PFSK-1 (cell line): Measurements from ENCODE around the gene NFIL3.

Experiments used
- FOXP2 ChIP-seq: optimal IDR thresholded peaks from 2 replicates; pipeline ENCODE3; 2011; ENCODE audit warnings: borderline replicate concordance, control low read depth, inconsistent platforms; ENCODE audit not compliant: insufficient read depth; ENCODE audit errors: extremely low read length, extremely low read depth
- POLR2AphosphoS5 ChIP-seq: IDR thresholded peaks from 2 replicates; pipeline ENCODE4 v1.6.1; 2012; ENCODE audit warnings: low read depth, mild to moderate bottlenecking, control low read depth, low read length, moderate library complexity
- SIN3A ChIP-seq: IDR thresholded peaks from 2 replicates; pipeline ENCODE4 v1.6.1; 2012; ENCODE audit warnings: mild to moderate bottlenecking, low read length, moderate library complexity, borderline replicate concordance; ENCODE audit not compliant: insufficient read depth
- TAF1 ChIP-seq: IDR thresholded peaks from 2 replicates; pipeline ENCODE4 v1.6.1; 2012; ENCODE audit warnings: low read length, control low read depth, borderline replicate concordance; ENCODE audit not compliant: insufficient read depth
- TF ChIP-seq, protein P1 (sequence below), 2 experiments: IDR thresholded peaks; 2 replicates each; pipeline versions ENCODE4 v1.6.1 to v1.8.0; 2011 to 2012; ENCODE audit warnings: low read depth in 2 of 2, low read length in 2 of 2, control low read depth in 1 of 2, inconsistent platforms in 1 of 2, mild to moderate bottlenecking in 1 of 2, moderate library complexity in 1 of 2; ENCODE audit not compliant: insufficient read depth in 1 of 2

The NFIL3 gene

DNA sequence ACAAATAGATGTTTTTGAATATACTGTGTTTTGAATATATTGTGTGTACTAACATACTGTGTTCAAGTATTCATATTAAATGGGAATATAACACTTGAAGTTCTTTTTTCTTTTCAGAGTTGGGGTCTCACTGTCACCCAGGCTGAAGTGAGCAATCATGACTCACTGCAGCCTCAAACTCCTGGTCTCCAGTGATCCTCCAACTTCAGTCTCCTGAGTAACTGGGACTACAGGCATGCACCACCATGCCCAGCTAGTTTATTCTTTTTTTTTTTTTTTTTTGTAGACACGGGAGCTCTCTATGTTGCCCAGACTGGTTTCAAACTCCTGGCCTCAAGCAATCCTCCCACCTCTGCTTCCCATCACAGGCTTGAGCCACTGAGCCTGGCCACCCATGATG, 38.7 kb downstream of the NFIL3 start:
- TF ChIP-seq TAF1: no peak

DNA sequence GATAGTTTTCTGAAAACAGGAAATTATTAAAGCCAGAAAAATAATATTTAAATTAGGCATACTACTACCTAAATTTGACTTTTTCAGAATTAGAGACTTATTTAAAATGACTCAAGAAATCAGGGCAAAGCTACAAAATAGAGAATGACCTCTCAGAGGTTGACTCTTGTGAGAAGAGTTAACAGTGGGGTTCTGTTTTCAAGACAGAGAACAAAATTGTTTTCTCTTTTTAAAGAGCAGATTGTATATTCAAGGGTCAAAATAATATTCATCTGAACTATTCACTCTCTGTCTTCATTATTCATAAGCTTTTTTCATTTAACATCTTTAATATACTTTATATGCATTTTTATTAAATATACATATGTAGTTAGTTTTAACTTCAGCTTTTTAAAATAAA, 40.1 kb downstream of the NFIL3 start:
- no peak for TF ChIP-seq FOXP2
- TF ChIP-seq SIN3A: no peak
- TF ChIP-seq, protein P1, sequence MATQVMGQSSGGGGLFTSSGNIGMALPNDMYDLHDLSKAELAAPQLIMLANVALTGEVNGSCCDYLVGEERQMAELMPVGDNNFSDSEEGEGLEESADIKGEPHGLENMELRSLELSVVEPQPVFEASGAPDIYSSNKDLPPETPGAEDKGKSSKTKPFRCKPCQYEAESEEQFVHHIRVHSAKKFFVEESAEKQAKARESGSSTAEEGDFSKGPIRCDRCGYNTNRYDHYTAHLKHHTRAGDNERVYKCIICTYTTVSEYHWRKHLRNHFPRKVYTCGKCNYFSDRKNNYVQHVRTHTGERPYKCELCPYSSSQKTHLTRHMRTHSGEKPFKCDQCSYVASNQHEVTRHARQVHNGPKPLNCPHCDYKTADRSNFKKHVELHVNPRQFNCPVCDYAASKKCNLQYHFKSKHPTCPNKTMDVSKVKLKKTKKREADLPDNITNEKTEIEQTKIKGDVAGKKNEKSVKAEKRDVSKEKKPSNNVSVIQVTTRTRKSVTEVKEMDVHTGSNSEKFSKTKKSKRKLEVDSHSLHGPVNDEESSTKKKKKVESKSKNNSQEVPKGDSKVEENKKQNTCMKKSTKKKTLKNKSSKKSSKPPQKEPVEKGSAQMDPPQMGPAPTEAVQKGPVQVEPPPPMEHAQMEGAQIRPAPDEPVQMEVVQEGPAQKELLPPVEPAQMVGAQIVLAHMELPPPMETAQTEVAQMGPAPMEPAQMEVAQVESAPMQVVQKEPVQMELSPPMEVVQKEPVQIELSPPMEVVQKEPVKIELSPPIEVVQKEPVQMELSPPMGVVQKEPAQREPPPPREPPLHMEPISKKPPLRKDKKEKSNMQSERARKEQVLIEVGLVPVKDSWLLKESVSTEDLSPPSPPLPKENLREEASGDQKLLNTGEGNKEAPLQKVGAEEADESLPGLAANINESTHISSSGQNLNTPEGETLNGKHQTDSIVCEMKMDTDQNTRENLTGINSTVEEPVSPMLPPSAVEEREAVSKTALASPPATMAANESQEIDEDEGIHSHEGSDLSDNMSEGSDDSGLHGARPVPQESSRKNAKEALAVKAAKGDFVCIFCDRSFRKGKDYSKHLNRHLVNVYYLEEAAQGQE (IDR thresholded peaks at IDR 0.05; ENCODE audit: insufficient read depth in 1 of 2, low read depth in 2 of 2, low read length in 2 of 2): no peak
- TF ChIP-seq TAF1: no peak
- TF ChIP-seq POLR2AphosphoS5: no peak

DNA sequence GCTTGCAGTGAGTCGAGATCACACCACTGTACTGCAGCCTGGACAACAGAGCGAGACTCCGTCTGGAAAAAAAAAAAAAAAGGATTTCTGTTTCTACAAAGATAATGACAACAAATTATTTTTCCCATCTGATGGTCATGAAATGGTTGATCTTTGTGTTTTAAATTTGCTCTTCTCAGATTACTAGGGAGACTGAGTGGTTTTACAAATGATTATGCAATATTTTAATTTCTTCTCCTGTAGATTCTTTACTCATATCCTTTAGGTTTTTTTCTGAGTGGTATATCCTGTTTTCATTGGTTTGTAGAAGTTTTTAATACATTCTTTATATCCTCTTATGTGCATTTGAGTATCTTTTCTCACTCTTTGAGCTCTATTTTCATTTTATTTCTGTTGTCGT, 41.3 kb downstream of the NFIL3 start:
- TF ChIP-seq FOXP2 (no peak), TAF1 (no peak), POLR2AphosphoS5 (no peak), SIN3A (no peak)
- TF ChIP-seq, protein P1 (IDR thresholded peaks at IDR 0.05; ENCODE audit: insufficient read depth in 1 of 2, low read depth in 2 of 2, low read length in 2 of 2): no peak

DNA sequence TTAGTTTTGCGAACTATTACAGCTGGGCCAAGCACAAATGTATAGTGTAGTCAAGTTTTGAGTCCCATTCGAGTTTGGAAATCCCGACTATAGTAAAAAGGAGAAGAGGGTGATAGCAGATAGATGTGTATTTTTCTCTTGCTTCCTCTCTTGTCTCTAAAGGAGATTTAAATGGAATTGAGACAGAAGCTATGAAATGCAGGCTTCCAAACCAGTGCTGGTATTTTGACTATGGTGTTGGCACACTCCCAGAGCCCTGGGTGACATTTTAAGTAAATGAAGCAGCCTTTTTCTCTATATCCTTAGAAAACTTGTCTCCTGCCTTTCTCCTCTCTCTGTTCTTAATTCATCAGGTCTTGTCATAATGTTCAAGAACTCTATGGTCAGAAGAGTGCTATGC, 44.2 kb downstream of the NFIL3 start:
- no peak for TF ChIP-seq POLR2AphosphoS5
- no peak for TF ChIP-seq SIN3A
- TF ChIP-seq FOXP2: no peak
- no peak for TF ChIP-seq TAF1
- TF ChIP-seq, protein P1 (IDR thresholded peaks at IDR 0.05; ENCODE audit: insufficient read depth in 1 of 2, low read depth in 2 of 2, low read length in 2 of 2): no peak

DNA sequence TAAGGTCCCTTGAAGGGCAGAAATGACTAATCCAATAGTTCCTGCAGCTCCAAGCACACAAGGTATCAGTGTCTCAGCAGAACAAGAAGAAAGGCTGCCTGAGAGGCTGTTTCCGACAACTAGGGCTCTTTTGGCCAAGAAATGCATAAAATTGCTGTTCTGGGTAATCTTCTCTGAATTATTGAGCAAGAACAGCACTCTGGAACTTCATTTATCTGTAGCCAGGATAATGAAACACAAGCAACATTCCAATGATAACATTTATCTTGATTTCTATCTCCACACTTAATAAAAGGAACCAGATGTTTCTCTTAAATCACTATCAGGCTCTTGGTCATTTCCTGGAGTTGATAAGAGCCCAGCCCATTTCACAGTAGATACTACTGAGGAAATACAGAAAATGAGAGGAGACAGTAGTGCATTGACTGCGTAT, 44.9 kb downstream of the NFIL3 start:
- TF ChIP-seq, protein P1 (IDR thresholded peaks at IDR 0.05; ENCODE audit: insufficient read depth in 1 of 2, low read depth in 2 of 2, low read length in 2 of 2): no peak
- TF ChIP-seq TAF1: no peak
- no peak for TF ChIP-seq FOXP2
- TF ChIP-seq SIN3A: no peak
- no peak for TF ChIP-seq POLR2AphosphoS5
